ENCODE measurements around the gene C5orf63.
"Not testable (repeated sequence)": the region's sequence is repeated elsewhere in the genome, so short reads cannot be mapped to it uniquely, and the experiment has no call there.

The C5orf63 gene

GRCh38 chr5:127072861-127073846 is at the start of gene C5orf63:
C5orf63 (minus strand) TSS chr5:127073502; CDS start chr5:127058995, 14,507 bp downstream.
- DNase-seq (ENCODE audit: low read depth, low spot score): peak; percentile 78

GRCh38 chr5:127112347-127112864 is 39.1 kb upstream of the C5orf63 start:
- DNase-seq (ENCODE audit: low read depth, low spot score): no peak

- DNase-seq (ENCODE audit: low read depth, low spot score): no peak
These were observed 37.8 kb upstream of the C5orf63 start for GRCh38 chr5:127111112-127111511.

DNA sequence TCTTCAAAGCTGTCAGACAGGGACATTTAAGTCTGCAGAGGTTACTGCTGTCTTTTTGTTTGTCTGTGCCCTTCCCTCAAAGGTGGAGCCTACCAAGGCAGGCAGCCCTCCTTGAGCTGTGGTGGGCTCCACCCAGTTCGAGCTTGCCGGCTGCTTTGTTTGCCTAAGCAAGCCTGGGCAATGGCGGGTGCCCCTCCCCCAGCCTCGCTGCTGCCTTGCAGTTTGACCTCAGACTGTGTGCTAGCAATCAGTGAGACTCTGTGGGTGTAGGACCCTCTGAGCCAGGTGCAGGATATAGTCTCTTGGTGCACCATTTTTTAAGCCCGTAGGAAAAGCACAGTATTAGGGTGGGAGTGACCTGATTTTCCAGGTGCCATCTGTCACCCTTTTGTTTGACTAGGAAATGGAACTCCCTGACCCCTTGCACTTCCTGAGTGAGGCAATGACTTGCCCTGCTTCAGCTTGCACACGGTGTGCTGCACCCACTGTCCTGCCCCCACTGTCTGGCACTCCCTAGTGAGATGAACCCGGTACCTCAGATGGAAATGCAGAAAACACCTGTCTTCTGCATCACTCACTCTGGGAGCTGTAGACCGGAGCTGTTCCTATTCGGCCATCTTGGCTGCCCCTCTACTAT is 35.4 kb upstream of the C5orf63 start:
- DNase-seq (ENCODE audit: low read depth, low spot score): not testable (repeated sequence)

- DNase-seq (ENCODE audit: low read depth, low spot score): no peak
These were observed 28.6 kb upstream of the C5orf63 start for GRCh38 chr5:127101935-127102334.

GRCh38 chr5:127101533-127101932 is 28.2 kb upstream of the C5orf63 start:
- no peak for DNase-seq (ENCODE audit: low read depth, low spot score)

DNA sequence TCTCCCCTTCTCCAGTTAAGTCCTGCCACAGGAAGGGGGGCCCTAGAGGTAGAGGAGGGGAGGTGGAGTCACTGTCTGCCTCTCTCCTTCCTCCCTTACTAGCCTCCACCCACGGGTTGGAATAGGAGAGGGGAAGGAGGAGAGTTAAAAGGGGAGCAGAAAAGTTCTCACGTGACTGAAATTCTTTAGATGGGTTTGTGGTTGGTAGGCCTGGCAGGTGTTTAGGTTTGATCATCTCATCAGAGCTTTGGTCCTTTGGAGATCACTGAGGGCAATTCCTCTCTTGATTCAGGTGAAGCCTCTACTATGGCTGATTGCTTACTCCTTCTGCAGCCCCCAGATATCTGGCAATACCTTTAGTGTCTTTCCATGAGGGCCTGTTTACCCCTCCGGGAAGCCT is 24.9 kb upstream of the C5orf63 start:
- DNase-seq (ENCODE audit: low read depth, low spot score): no peak

- peak; percentile 51 for DNase-seq (ENCODE audit: low read depth, low spot score)
These were observed 24.0 kb upstream of the C5orf63 start for GRCh38 chr5:127097278-127097677.

GRCh38 chr5:127096328-127096993 is 23.2 kb upstream of the C5orf63 start:
- peak; percentile 10 for DNase-seq (ENCODE audit: low read depth, low spot score)

GRCh38 chr5:127094161-127094814 is 21.0 kb upstream of the C5orf63 start:
- DNase-seq (ENCODE audit: low read depth, low spot score): no peak

DNA sequence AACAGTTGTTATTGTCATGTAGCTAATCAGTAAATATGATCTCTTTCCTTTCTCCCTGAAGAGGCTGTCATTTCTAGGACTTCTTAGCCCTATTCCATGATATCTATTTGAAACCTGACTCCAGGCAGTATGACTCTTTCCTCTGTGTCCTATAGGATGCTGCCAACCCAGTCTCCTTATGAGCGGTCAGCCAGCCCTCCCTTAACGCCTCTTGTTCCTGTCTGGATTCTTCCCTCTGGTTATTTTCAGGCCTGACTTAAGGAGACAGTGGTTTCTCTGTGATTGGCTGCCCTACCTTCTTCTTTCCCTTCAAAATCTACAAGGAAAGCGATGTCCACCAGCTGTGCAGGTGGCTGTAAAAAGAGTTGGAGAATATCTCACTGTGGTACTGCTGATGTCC is 19.4 kb upstream of the C5orf63 start:
- peak; percentile 16 for DNase-seq (ENCODE audit: low read depth, low spot score)

GRCh38 chr5:127089191-127089590 is 15.9 kb upstream of the C5orf63 start:
- no peak for DNase-seq (ENCODE audit: low read depth, low spot score)

- no peak for DNase-seq (ENCODE audit: low read depth, low spot score)
These were observed 14.9 kb upstream of the C5orf63 start for GRCh38 chr5:127088251-127088650.

- DNase-seq (ENCODE audit: low read depth, low spot score): no peak
These were observed 13.3 kb upstream of the C5orf63 start for GRCh38 chr5:127086589-127086988.

DNA sequence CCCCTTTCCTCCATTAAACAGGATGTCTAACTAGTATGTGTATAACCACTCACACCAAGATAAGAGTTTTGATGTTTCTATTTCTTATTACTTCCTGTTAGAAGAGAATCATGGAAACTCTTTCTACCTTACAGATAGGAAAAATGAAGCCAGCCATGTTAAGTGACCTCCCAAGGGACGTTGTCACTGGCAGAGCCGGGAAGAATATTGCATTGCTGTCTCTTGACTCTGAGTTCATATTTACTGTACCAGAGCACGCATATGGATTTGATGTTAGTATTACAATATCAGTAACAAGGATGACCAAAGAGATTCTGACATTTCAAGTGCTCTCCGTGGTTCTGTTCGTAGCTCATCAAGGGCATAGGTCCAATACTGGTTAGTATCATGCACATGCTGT is 12.5 kb upstream of the C5orf63 start:
- no peak for DNase-seq (ENCODE audit: low read depth, low spot score)

GRCh38 chr5:127085371-127085770 is 12.1 kb upstream of the C5orf63 start:
- no peak for DNase-seq (ENCODE audit: low read depth, low spot score)

DNA sequence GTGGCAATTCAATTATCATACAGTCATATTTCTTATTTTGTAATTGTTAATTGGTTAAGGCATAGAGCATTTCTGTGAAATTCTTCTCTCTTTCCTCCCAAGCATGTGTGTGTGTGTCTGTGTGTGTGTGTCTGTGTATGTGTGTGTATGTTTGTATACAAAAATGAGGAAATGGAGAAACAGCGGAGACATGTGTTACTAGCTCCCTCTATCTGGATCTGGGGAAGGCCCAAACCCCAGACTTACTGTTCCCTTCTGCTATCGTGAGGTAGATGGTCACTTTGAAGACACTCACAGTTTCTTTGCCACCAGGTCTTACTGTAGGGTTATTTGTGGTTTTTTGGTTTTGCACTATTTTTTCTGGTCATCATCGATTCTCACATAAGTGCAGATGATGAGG is 11.4 kb upstream of the C5orf63 start:
- DNase-seq (ENCODE audit: low read depth, low spot score): no peak

DNA sequence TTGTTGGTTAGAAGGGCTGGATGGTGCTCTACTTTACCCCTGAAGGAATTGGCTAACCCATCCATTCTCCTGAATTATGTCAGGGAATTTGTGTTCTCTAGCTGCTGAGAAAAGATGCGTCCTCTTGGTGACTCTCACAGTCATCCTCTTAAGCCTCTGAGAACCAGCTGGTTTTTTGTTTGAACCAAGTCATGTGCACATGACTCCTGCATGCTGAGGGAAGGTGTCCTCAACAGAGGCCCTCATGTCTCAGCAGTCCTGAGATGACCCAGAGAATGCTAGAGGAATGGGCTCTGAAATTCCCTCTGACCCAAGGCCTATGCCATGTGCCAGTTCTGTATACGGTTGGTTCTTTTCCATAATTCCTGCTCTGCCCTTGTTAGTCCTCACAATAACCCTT is 10.4 kb upstream of the C5orf63 start:
- no peak for DNase-seq (ENCODE audit: low read depth, low spot score)

GRCh38 chr5:127079994-127080491 is 6.7 kb upstream of the C5orf63 start:
- DNase-seq (ENCODE audit: low read depth, low spot score): peak; percentile 68

DNA sequence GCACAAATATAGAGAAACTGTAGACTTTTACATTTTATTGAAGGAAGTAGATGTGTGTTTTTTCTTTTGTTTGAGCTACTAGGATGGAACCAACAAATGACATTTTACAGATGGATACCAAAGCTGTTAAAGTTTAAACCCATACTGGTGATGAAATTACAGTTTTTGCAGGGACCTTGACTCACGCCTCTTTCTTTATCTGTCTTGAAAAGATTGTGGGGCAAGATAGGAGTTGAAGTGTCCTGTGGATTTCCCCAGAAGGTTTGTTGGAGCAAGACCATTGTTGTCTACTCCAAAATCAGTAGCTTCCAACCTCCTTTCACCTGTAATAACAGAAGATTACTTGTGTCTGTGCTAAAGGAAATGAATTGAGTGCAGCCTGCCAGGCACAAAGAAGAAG is 4.1 kb upstream of the C5orf63 start:
- no peak for DNase-seq (ENCODE audit: low read depth, low spot score)
